HCT116 (cell line): Measurements from ENCODE around the gene CHAD.

Experiments used
- ELF1 ChIP-seq: IDR thresholded peaks from 2 replicates; pipeline ENCODE4 v1.6.1; 2012; ENCODE audit warnings: low read depth, borderline replicate concordance
- EZH2 ChIP-seq: fragments of 200-600 bp; sonication (generic); IDR thresholded peaks from 2 replicates; pipeline ENCODE4 v1.6.1; 2017; ENCODE audit warnings: antibody characterized with exemption, mixed run types
- POLR2A ChIP-seq: IDR thresholded peaks from 2 replicates; pipeline ENCODE4 v1.7.0; 2011; ENCODE audit warnings: borderline replicate concordance; ENCODE audit not compliant: insufficient read depth, insufficient read length; ENCODE audit errors: extremely low read depth
- POLR2AphosphoS5 ChIP-seq: IDR thresholded peaks from 2 replicates; pipeline ENCODE4 v1.6.1; 2011; ENCODE audit warnings: mild to moderate bottlenecking, low read depth, low read length, moderate library complexity
- SP1 ChIP-seq: IDR thresholded peaks from 2 replicates; pipeline ENCODE4 v1.6.1; 2012; ENCODE audit warnings: low read depth
- SRF ChIP-seq: IDR thresholded peaks from 2 replicates; pipeline ENCODE4 v1.6.1; 2012; ENCODE audit warnings: low read depth
- YY1 ChIP-seq: IDR thresholded peaks from 2 replicates; pipeline ENCODE4 v1.6.1; 2011; ENCODE audit warnings: low read length, low read depth, moderate library complexity, mild to moderate bottlenecking; ENCODE audit not compliant: insufficient replicate concordance; ENCODE audit errors: extremely low read depth
- ZFX ChIP-seq: fragments of 450-650 bp; IDR thresholded peaks from 2 replicates; pipeline ENCODE4 v1.6.1; 2017
- ZNF274 ChIP-seq: fragments of 200-500 bp; sonication (Bioruptor generic); IDR thresholded peaks from 2 replicates; pipeline ENCODE4 v1.6.1; 2014; ENCODE audit warnings: mild to moderate bottlenecking, low read depth, low read length, inconsistent platforms
- TF ChIP-seq, protein P1 (sequence below), 3 experiments: fragments of 200-600 bp in 1 of 3; sonication (generic) in 1 of 3; IDR thresholded peaks in 2 of 3; conservative IDR thresholded peaks in 1 of 3; 2 replicates each; pipeline ENCODE4 v1.5.1; 2012 to 2017; ENCODE audit warnings: low read depth in 2 of 3, low read length in 2 of 3, antibody characterized with exemption in 1 of 3, borderline replicate concordance in 1 of 3, control low read depth in 1 of 3, mild to moderate bottlenecking in 1 of 3, mixed read lengths in 1 of 3, mixed run types in 1 of 3, moderate library complexity in 1 of 3; ENCODE audit not compliant: insufficient read depth in 1 of 3
- TF ChIP-seq, protein P2 (sequence below): IDR thresholded peaks from 2 replicates; pipeline ENCODE4 v1.6.1; 2012
- TF ChIP-seq, protein P3 (sequence below): IDR thresholded peaks from 2 replicates; pipeline ENCODE4 v1.6.1; 2012

DNA sequence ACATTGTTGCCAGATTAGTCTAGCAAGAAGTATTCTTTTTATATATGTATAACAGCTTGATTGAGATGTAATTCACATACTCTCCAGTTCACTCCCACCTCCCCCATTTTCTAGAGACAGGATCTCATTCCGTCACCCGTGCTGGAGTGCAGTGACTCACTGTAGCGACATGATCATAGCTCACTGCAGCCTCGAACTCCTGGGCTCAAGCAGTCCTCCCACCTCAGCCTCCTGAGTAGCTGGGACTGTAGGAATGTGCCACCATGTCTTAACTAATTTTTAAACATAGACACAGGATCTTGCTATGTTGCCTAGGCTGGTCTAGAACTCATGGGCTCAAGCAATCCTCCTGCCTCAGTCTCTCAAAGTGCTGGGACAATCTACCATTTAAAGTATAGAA lies 6.7 kb upstream of the CHAD start:
- TF ChIP-seq EZH2, result no peak
- TF ChIP-seq POLR2A, result no peak
- TF ChIP-seq, protein P1, sequence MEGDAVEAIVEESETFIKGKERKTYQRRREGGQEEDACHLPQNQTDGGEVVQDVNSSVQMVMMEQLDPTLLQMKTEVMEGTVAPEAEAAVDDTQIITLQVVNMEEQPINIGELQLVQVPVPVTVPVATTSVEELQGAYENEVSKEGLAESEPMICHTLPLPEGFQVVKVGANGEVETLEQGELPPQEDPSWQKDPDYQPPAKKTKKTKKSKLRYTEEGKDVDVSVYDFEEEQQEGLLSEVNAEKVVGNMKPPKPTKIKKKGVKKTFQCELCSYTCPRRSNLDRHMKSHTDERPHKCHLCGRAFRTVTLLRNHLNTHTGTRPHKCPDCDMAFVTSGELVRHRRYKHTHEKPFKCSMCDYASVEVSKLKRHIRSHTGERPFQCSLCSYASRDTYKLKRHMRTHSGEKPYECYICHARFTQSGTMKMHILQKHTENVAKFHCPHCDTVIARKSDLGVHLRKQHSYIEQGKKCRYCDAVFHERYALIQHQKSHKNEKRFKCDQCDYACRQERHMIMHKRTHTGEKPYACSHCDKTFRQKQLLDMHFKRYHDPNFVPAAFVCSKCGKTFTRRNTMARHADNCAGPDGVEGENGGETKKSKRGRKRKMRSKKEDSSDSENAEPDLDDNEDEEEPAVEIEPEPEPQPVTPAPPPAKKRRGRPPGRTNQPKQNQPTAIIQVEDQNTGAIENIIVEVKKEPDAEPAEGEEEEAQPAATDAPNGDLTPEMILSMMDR (IDR thresholded peaks at IDR 0.05 in 2 of 3, conservative IDR thresholded peaks at IDR 0.05 in 1 of 3; ENCODE audit: borderline replicate concordance in 1 of 3, insufficient read depth in 1 of 3, low read depth in 2 of 3, low read length in 2 of 3), result no peak
- no peak for TF ChIP-seq ZFX
- TF ChIP-seq ELF1, result no peak
- TF ChIP-seq POLR2AphosphoS5, result no peak
- TF ChIP-seq, protein P2, sequence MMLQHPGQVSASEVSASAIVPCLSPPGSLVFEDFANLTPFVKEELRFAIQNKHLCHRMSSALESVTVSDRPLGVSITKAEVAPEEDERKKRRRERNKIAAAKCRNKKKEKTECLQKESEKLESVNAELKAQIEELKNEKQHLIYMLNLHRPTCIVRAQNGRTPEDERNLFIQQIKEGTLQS, result no peak
- no peak for TF ChIP-seq ZNF274
- TF ChIP-seq, protein P3, sequence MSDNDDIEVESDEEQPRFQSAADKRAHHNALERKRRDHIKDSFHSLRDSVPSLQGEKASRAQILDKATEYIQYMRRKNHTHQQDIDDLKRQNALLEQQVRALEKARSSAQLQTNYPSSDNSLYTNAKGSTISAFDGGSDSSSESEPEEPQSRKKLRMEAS, result no peak
- no peak for TF ChIP-seq SP1
- TF ChIP-seq YY1, result no peak
- TF ChIP-seq SRF, result no peak
